Endothelial cell (in vitro differentiated cells): Measurements from ENCODE around the gene CNPY3. TPM values are rescaled to one million over a fixed set of nuclear protein-coding genes. Genes with fewer than 3 reads are reported as not detected.

Experiments
- DNase-seq: peaks from one replicate; pipeline ENCODE4 v3.0.0; 2021; ENCODE audit warnings: low spot score
- H3K27ac Mint-ChIP-seq: one replicate; pipeline ENCODE4 v1.8.0; 2021; ENCODE audit warnings: mixed read lengths, inconsistent platforms; ENCODE audit not compliant: unreplicated experiment
- H3K27me3 Mint-ChIP-seq: one replicate; pipeline ENCODE4 v1.8.0; 2021; ENCODE audit warnings: mild to moderate bottlenecking, moderate library complexity, mixed read lengths, inconsistent platforms; ENCODE audit not compliant: unreplicated experiment
- H3K36me3 Mint-ChIP-seq: one replicate; pipeline ENCODE4 v1.8.0; 2021; ENCODE audit warnings: mild to moderate bottlenecking, low read depth, mixed read lengths, inconsistent platforms; ENCODE audit not compliant: unreplicated experiment
- H3K4me1 Mint-ChIP-seq: one replicate; pipeline ENCODE4 v1.8.0; 2021; ENCODE audit warnings: mild to moderate bottlenecking, mixed read lengths, inconsistent platforms; ENCODE audit not compliant: unreplicated experiment
- H3K4me3 Mint-ChIP-seq: one replicate; pipeline ENCODE4 v1.8.0; 2021; ENCODE audit warnings: mild to moderate bottlenecking, mixed read lengths, inconsistent platforms; ENCODE audit not compliant: unreplicated experiment
- H3K9me3 Mint-ChIP-seq: one replicate; pipeline ENCODE4 v1.8.0; 2021; ENCODE audit warnings: mixed read lengths, inconsistent platforms; ENCODE audit not compliant: unreplicated experiment
- CTCF ChIP-seq: fragments of 200-600 bp; sonication (generic); IDR thresholded peaks from one replicate; pipeline ENCODE4 v1.5.0; 2021; ENCODE audit warnings: antibody characterized with exemption; ENCODE audit not compliant: unreplicated experiment
- total RNA-seq: library from RNA; stranded (reverse); fragmentation: NEBNext Ultra II Directional; extraction: Animal tissue kit (Norgen Biotek cat#: 25700); gene quantifications from one replicate; pipeline ENCODE4 v1.2.1, GENCODE V29; 2021; ENCODE audit not compliant: unreplicated experiment

The CNPY3 gene
- total RNA-seq, 1 donor from 2014 or later: 106 TPM

GRCh38 chr6:42973926-42974325 is 44.6 kb downstream of the CNPY3 start:
- H3K27ac Mint-ChIP-seq: no peak overlapping the region
- DNase-seq: no peak
- peaks cover 8% of the 10 kb centered on the region for H3K27me3 Mint-ChIP-seq
- no peaks in the 10 kb centered on the region for H3K9me3 Mint-ChIP-seq
- peaks cover 3% of the 10 kb centered on the region for H3K36me3 Mint-ChIP-seq
- TF ChIP-seq CTCF: no peak
- no peak overlapping the region for H3K4me3 Mint-ChIP-seq
- peaks cover 14% of the 10 kb centered on the region for H3K4me1 Mint-ChIP-seq

GRCh38 chr6:42974919-42975505 is 45.7 kb downstream of the CNPY3 start:
- Mint-ChIP-seq H3K9me3 (no peaks in the 10 kb centered on the region), H3K4me1 (peaks cover 25% of the 10 kb centered on the region), H3K4me3 (no peak overlapping the region), H3K27ac (no peak overlapping the region), H3K27me3 (peaks cover 12% of the 10 kb centered on the region), H3K36me3 (peaks cover 9% of the 10 kb centered on the region)
- no peak for DNase-seq
- no peak for TF ChIP-seq CTCF

- no peak overlapping the region for H3K27ac Mint-ChIP-seq
- H3K9me3 Mint-ChIP-seq: no peaks in the 10 kb centered on the region
- peaks cover 14% of the 10 kb centered on the region for H3K27me3 Mint-ChIP-seq
- peaks cover 9% of the 10 kb centered on the region for H3K36me3 Mint-ChIP-seq
- peak overlapping the region; percentile 93 for H3K4me3 Mint-ChIP-seq
- no peak for DNase-seq
- peaks cover 28% of the 10 kb centered on the region for H3K4me1 Mint-ChIP-seq
- TF ChIP-seq CTCF: no peak
Observed at GRCh38 chr6:42978487-42978838, 49.2 kb downstream of the CNPY3 start.

GRCh38 chr6:42978839-42979522 is 49.7 kb downstream of the CNPY3 start, which contains the start of gene PEX6:
PEX6 (minus strand) TSS chr6:42979181; CDS start chr6:42979150, 31 bp downstream.
- peaks cover 14% of the 10 kb centered on the region for H3K27me3 Mint-ChIP-seq
- peak within 1 kb of the TSS; percentile 88 for H3K27ac Mint-ChIP-seq
- H3K4me3 Mint-ChIP-seq: peak within 1 kb of the TSS; percentile 93
- no peaks in the 10 kb centered on the region for H3K9me3 Mint-ChIP-seq
- peaks cover 30% of the 10 kb centered on the region for H3K4me1 Mint-ChIP-seq
- peak; percentile 85 for DNase-seq
- H3K36me3 Mint-ChIP-seq: peaks cover 9% of the 10 kb centered on the region
- no peak for TF ChIP-seq CTCF

GRCh38 chr6:42979523-42980177 is 50.4 kb downstream of the CNPY3 start:
- no peaks in the 10 kb centered on the region for H3K9me3 Mint-ChIP-seq
- no peak for DNase-seq
- TF ChIP-seq CTCF: no peak
- peaks cover 29% of the 10 kb centered on the region for H3K4me1 Mint-ChIP-seq
- H3K27ac Mint-ChIP-seq: peak overlapping the region; percentile 88
- H3K27me3 Mint-ChIP-seq: peaks cover 15% of the 10 kb centered on the region
- H3K4me3 Mint-ChIP-seq: peak overlapping the region; percentile 93
- H3K36me3 Mint-ChIP-seq: peaks cover 9% of the 10 kb centered on the region
